BE2C (cell line): ENCODE data around the gene ZNF474.

Source experiments
- DNase-seq: peaks from one replicate; pipeline ENCODE4 v3.0.0-alpha.2; 2020
- H3K27me3 ChIP-seq: fragments of 250-450 bp; sonication (Bioruptor Pico); 2 replicates; pipeline ENCODE4 v1.5.1; 2020; ENCODE audit warnings: mild to moderate bottlenecking
- H3K36me3 ChIP-seq: fragments of 250-450 bp; sonication (Bioruptor Pico); 2 replicates; pipeline ENCODE4 v1.5.1; 2020; ENCODE audit warnings: mild to moderate bottlenecking
- H3K4me1 ChIP-seq: fragments of 250-450 bp; sonication (Bioruptor Pico); 2 replicates; pipeline ENCODE4 v1.5.1; 2020
- H3K4me3 ChIP-seq: 2 replicates; pipeline ENCODE4 v1.5.1; 2011; ENCODE audit warnings: low read depth, low read length
- H3K9me3 ChIP-seq: fragments of 250-450 bp; sonication (Bioruptor Pico); 2 replicates; pipeline ENCODE4 v1.5.1; 2020
- CTCF ChIP-seq: IDR thresholded peaks from 2 replicates; pipeline ENCODE4 v1.5.1; 2012; ENCODE audit warnings: mild to moderate bottlenecking, low read depth, low read length

ZNF474 gene

GRCh38 chr5:122153230-122153629 is 23.9 kb downstream of the ZNF474 start:
- H3K36me3 ChIP-seq: no peaks in the 10 kb centered on the region
- no peaks in the 10 kb centered on the region for H3K9me3 ChIP-seq
- no peak overlapping the region for H3K4me3 ChIP-seq
- H3K4me1 ChIP-seq: no peaks in the 10 kb centered on the region
- no peaks in the 10 kb centered on the region for H3K27me3 ChIP-seq
- DNase-seq: no peak
- no peak for TF ChIP-seq CTCF

GRCh38 chr5:122153774-122154173 is 24.4 kb downstream of the ZNF474 start:
- no peak for TF ChIP-seq CTCF
- no peaks in the 10 kb centered on the region for H3K4me1 ChIP-seq
- DNase-seq: no peak
- H3K9me3 ChIP-seq: no peaks in the 10 kb centered on the region
- H3K4me3 ChIP-seq: no peak overlapping the region
- H3K27me3 ChIP-seq: no peaks in the 10 kb centered on the region
- no peaks in the 10 kb centered on the region for H3K36me3 ChIP-seq

- TF ChIP-seq CTCF: no peak
- no peaks in the 10 kb centered on the region for H3K36me3 ChIP-seq
- no peaks in the 10 kb centered on the region for H3K9me3 ChIP-seq
- no peak for DNase-seq
- no peak overlapping the region for H3K4me3 ChIP-seq
- H3K27me3 ChIP-seq: no peaks in the 10 kb centered on the region
- H3K4me1 ChIP-seq: no peaks in the 10 kb centered on the region
Measured at GRCh38 chr5:122154491-122154890, 25.1 kb downstream of the ZNF474 start.

GRCh38 chr5:122154910-122155309 is 25.6 kb downstream of the ZNF474 start:
- no peak for DNase-seq
- Histone ChIP-seq H3K4me3 (no peak overlapping the region), H3K36me3 (no peaks in the 10 kb centered on the region), H3K4me1 (no peaks in the 10 kb centered on the region), H3K9me3 (no peaks in the 10 kb centered on the region), H3K27me3 (no peaks in the 10 kb centered on the region)
- TF ChIP-seq CTCF: no peak

GRCh38 chr5:122155546-122155945 is 26.2 kb downstream of the ZNF474 start:
- H3K4me1 ChIP-seq: no peaks in the 10 kb centered on the region
- no peak for DNase-seq
- TF ChIP-seq CTCF: no peak
- no peaks in the 10 kb centered on the region for H3K9me3 ChIP-seq
- no peaks in the 10 kb centered on the region for H3K36me3 ChIP-seq
- H3K27me3 ChIP-seq: no peaks in the 10 kb centered on the region
- H3K4me3 ChIP-seq: no peak overlapping the region

- Histone ChIP-seq H3K27me3 (no peaks in the 10 kb centered on the region), H3K4me1 (no peaks in the 10 kb centered on the region), H3K9me3 (no peaks in the 10 kb centered on the region), H3K36me3 (no peaks in the 10 kb centered on the region), H3K4me3 (no peak overlapping the region)
- TF ChIP-seq CTCF: peak; percentile 57
- peak; percentile 25 for DNase-seq
Measured at GRCh38 chr5:122156724-122157325, 27.5 kb downstream of the ZNF474 start.
